Suppressor macrophage (primary cell): ENCODE data around the gene INMT.
A peak's percentile ranks its signal among the peaks of the same experiment; 100 is the strongest.

Source experiments
- DNase-seq, 4 experiments: peaks; one replicate each; pipeline ENCODE4 v3.0.0-alpha.2; 2020 to 2022

INMT gene

DNA sequence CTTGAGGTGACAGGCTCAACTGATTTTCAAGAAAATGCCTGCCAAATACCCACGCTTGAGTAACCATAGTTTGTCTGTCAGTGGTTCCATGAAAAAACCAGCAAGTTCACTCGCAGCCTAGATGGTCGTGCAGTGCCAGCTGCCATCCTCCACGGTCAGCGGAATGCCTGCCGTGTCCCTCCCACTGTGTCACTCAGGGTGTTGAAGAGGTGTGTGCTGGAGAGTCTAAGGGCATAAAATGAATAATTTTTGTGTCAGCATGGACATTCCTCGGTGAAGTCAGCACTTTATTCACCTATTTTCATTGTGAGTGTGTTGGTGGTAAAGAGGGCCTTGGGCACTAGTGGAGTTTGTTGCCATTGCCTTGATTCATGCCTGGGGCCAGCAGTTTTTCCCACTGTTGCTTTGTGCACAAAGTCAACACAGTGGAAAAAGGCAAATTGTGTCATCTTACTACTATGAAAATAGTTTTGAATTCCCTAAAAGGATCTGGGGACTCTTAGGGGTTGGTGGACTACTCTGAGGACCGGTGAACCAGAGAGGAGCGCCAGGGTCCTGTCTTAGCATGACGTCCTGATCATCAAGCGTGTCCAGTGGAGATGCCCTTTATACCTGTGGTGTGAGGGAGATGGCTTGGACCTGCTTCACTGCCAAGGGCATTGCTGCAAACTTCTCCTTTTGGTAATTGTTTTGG is 36.9 kb downstream of the INMT start:
- no peak for DNase-seq

- DNase-seq, result peak; percentile 44 to 77 (median 68)
Observed at GRCh38 chr7:30789334-30789711, 37.4 kb downstream of the INMT start.

- DNase-seq, result no peak
Observed at GRCh38 chr7:30790356-30790755, 38.4 kb downstream of the INMT start.

GRCh38 chr7:30791114-30791513 is 39.2 kb downstream of the INMT start:
- no peak for DNase-seq

GRCh38 chr7:30795161-30795948 is 43.4 kb downstream of the INMT start:
- no peak for DNase-seq

- DNase-seq, result no peak
Observed at GRCh38 chr7:30796105-30796869, 44.4 kb downstream of the INMT start.

DNA sequence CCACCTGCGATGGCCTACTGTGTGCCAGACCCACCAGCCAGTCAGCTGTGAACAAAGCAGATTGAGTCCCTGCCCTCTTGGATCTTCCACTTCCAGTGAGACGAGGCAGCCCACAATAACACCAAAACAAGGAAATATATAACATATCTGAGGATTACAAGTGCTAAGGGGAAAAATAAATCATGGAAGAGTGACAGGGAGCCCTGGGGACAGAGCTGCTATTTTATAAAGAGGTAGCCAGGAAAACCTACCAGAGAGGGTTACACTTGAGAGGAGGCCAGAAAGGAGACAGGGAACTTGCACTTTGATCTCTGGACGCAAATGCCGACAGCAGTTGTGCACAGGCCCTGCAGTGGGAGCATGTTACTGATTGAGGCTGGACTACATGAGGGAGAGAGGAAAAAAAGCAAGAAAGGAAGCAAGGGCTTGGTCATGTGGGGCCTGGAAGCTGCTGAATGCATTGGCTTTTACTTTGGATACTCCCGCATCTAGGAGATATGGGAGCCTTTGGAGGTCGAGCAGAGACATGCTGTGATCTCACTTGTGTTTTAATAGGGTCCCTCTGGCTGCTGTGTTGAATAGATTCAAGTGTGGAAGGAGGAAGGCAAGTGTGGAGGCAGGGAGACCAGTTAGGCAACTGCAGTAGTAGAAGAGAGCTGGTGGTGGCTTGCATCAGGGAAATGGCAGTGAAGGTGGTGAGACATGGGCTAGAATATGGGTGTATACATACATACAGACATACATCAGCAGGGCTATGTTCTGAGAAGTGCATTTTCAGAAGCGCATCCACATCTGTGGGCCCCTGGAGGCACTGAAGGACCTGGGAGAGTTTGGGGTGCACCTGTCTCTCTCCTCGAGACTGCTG is 45.5 kb downstream of the INMT start:
- DNase-seq, result no peak

DNA sequence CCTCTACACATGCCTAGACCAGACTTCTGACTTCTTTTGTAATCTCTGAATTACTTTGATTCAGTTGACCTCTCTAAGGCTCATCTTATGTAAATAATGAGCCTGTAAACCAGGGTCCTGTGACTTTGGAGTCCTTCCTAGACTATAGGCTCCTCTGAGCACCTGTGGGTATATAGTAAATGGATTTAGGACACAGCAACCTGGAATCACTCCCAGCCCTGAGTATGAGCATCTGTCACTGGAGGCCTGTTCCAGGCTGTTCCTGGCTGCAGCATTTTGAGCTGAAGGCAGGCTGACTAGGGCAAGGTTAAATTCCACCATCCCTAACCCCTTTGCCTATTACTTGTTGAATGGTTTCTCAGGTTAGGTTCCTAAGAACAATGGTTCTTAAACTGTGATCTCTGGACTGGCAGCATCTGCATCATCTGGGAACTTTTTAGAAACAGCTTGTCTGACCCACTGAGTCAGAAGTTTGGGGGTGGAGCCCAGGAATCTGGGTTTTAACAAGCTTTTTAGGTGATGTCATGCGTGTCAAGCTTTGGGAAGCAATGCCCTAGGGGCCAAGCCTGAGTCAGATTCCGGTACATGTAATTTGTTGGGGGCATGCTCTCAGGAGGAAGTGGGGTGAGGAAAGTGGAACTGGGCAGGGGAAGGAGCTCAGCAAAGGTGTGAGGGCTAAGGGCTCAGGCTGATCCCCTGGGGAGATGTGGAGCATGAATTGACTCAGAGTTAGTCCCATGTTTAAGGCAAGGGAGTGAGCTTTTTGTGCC is 47.5 kb downstream of the INMT start:
- DNase-seq, result peak; percentile 6 to 26 (median 10)

- DNase-seq, result no peak
Observed at GRCh38 chr7:30799976-30800661, 48.2 kb downstream of the INMT start.

DNA sequence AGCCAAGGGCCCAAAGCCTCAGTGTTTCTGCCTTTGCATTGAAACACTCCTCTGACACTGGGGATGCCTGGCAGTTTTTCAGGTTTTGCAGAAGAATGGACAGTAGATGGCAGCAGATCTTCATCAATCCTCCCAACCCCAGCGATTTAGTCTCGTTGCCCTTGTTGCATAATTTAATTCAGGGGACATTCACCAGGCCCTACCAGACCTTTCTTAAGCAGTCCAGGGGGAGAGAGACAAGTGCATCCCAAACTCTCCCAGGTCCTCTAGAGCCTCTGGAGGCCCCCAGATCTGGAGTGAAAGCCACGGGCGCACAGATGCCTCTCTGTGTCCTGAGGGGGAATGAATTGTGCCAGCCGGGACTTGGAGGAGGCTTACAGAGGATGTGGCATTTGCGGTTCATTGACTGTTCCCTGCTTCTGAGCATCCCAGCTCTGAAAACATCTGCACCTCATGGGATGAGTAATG is 48.9 kb downstream of the INMT start:
- DNase-seq, result peak; percentile 63 to 73 (median 67)

GRCh38 chr7:30802812-30803211 is 50.9 kb downstream of the INMT start:
- no peak for DNase-seq

GRCh38 chr7:30804078-30804661 is 52.2 kb downstream of the INMT start:
- no peak for DNase-seq

DNA sequence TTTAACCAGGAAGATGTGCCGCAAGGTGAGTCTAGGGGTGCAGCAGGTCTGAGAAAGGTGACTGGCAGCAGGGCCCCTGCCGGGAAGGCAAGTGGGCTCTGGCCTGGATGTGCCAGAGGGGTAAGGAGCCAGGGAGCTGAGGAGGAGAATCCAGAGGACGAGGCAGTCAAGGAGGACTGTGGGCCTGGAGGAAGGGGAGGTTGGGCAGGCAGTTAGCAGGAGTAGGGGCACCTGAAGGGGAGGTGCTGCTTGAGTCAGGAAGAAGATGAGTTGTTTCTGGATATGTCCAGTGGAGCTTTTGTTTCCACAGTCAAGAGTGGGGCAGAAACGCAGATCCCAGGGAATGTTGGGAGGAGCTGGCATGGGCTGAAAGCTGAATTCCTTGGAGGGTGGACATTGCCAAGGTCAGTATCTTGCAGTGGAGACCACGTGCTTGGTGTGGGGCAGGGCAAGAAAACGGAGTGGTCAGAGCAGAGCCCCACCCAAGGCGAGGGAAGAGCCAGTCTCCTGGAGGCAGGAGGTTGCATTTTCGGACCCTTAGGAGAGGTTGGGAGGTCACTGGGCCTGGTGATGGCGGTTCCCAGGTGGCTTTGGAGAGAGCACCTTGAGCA is 53.3 kb downstream of the INMT start:
- no peak for DNase-seq

GRCh38 chr7:30805931-30806330 is 54.0 kb downstream of the INMT start:
- DNase-seq, result no peak
